ENCODE results near the gene SF3A2. TPM values are rescaled to one million over a fixed set of nuclear protein-coding genes. Genes with fewer than 3 reads are reported as not detected.
A peak's percentile ranks its signal among the peaks of the same experiment; 100 is the strongest.

SF3A2 gene, protein sequence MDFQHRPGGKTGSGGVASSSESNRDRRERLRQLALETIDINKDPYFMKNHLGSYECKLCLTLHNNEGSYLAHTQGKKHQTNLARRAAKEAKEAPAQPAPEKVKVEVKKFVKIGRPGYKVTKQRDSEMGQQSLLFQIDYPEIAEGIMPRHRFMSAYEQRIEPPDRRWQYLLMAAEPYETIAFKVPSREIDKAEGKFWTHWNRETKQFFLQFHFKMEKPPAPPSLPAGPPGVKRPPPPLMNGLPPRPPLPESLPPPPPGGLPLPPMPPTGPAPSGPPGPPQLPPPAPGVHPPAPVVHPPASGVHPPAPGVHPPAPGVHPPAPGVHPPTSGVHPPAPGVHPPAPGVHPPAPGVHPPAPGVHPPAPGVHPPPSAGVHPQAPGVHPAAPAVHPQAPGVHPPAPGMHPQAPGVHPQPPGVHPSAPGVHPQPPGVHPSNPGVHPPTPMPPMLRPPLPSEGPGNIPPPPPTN
- 142 to 156 TPM (median 146 TPM) in 3 replicates for total RNA-seq

DNA sequence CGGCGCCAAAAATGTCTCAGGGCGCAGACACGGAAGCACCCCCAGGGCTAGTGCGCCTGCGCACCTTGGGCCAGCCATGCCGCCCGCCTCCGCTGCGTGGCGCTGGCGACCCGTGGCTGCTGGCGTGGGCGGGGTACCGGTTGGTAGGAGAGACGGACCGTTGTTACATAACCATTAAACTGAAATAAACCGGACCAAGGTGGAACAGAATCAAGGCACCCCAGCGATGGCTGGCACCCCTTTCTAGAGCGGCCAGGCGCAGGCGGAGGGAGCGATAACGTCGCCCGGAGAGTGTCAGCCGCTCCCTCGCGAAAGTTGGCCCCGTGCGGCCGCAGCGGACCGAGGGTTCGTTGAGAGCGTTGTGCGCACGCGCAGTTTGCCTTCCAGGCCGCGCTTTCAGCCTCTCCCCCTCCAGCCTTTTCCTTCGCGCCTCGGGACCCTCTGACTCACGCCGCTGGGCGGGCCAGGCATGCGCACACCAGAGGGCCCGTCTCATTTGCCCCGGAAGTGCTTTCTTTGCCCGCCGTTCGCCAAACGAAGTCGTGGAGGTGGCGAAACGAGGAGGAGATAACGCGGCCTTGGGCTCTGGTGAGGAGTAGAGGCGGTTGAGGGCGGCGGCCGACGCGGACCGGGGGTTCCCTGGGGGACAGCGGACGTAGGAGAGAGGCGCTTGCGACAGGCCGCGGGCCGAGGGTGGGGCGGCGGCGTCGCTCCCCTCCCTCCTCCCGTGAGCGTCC, at the start of gene SF3A2, which contains the start of gene PLEKHJ1:
TSS of gene SF3A2 (plus strand) at position 511 of the 737 bp plus-strand sequence. CDS start 6,595 bp downstream, outside the sequence.
TSS of gene PLEKHJ1 (minus strand) at position 16 of the 737 bp plus-strand sequence. CDS start 81 bp downstream, outside the sequence.
- peak; percentile 97 to 99 for DNase-seq (ENCODE audit: low spot score in 2 of 2, unreplicated experiment in 2 of 2)
- Mint-ChIP-seq H3K27ac (peak within 1 kb of the TSS; percentile 95), H3K4me1 (peaks cover 47% of the 10 kb centered on the region), H3K4me3 (peak within 1 kb of the TSS; percentile 87), H3K9me3 (no peaks in the 10 kb centered on the region), H3K27me3 (ENCODE audit: low read depth) (no peaks in the 10 kb centered on the region), H3K36me3 (peaks cover 7% of the 10 kb centered on the region)
- TF ChIP-seq, protein P1, sequence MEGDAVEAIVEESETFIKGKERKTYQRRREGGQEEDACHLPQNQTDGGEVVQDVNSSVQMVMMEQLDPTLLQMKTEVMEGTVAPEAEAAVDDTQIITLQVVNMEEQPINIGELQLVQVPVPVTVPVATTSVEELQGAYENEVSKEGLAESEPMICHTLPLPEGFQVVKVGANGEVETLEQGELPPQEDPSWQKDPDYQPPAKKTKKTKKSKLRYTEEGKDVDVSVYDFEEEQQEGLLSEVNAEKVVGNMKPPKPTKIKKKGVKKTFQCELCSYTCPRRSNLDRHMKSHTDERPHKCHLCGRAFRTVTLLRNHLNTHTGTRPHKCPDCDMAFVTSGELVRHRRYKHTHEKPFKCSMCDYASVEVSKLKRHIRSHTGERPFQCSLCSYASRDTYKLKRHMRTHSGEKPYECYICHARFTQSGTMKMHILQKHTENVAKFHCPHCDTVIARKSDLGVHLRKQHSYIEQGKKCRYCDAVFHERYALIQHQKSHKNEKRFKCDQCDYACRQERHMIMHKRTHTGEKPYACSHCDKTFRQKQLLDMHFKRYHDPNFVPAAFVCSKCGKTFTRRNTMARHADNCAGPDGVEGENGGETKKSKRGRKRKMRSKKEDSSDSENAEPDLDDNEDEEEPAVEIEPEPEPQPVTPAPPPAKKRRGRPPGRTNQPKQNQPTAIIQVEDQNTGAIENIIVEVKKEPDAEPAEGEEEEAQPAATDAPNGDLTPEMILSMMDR (IDR thresholded peaks at IDR 0.05; ENCODE audit: unreplicated experiment): peak; percentile 97

DNA sequence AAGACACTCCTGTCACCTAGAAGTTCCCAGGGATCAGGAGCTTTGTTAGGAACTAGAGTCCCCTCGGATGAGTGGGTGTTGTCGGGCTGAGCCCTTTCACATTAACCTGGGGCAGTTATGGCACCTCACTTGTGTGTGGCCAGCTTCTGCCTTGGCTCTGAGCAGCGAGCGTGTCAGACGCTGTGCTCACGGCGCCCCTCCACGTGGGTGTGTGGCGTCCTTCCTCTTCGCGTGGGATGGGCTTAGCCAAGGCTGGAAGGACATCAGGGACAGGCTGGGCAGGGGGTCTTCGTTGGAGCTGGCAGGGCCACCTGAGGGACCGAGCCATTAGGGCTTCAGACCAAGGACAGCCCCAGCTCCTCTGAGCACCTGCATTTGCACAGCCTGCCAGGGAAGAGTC, 49.5 kb upstream of the SF3A2 start:
- Mint-ChIP-seq H3K4me3 (no peak overlapping the region), H3K27me3 (ENCODE audit: low read depth) (no peaks in the 10 kb centered on the region), H3K4me1 (peaks cover 24% of the 10 kb centered on the region), H3K27ac (peak overlapping the region; percentile 99), H3K36me3 (peaks cover 14% of the 10 kb centered on the region), H3K9me3 (no peaks in the 10 kb centered on the region)
- TF ChIP-seq, protein P1 (IDR thresholded peaks at IDR 0.05; ENCODE audit: unreplicated experiment): no peak
- no peak for DNase-seq (ENCODE audit: low spot score in 2 of 2, unreplicated experiment in 2 of 2)

- H3K27me3 Mint-ChIP-seq (ENCODE audit: low read depth): no peaks in the 10 kb centered on the region
- no peak for DNase-seq (ENCODE audit: low spot score in 2 of 2, unreplicated experiment in 2 of 2)
- no peak overlapping the region for H3K4me3 Mint-ChIP-seq
- H3K4me1 Mint-ChIP-seq: peaks cover 24% of the 10 kb centered on the region
- no peaks in the 10 kb centered on the region for H3K9me3 Mint-ChIP-seq
- TF ChIP-seq, protein P1 (IDR thresholded peaks at IDR 0.05; ENCODE audit: unreplicated experiment): no peak
- H3K36me3 Mint-ChIP-seq: peaks cover 23% of the 10 kb centered on the region
- peak overlapping the region; percentile 75 for H3K27ac Mint-ChIP-seq
Observed at GRCh38 chr19:2188708-2189385, 47.8 kb upstream of the SF3A2 start.

GRCh38 chr19:2189880-2190279, 46.7 kb upstream of the SF3A2 start:
- Mint-ChIP-seq H3K4me3 (no peak overlapping the region), H3K27me3 (ENCODE audit: low read depth) (no peaks in the 10 kb centered on the region), H3K27ac (no peak overlapping the region), H3K4me1 (peaks cover 24% of the 10 kb centered on the region), H3K36me3 (peaks cover 18% of the 10 kb centered on the region), H3K9me3 (no peaks in the 10 kb centered on the region)
- TF ChIP-seq, protein P1 (IDR thresholded peaks at IDR 0.05; ENCODE audit: unreplicated experiment): no peak
- DNase-seq (ENCODE audit: low spot score in 2 of 2, unreplicated experiment in 2 of 2): no peak

- peaks cover 17% of the 10 kb centered on the region for H3K4me1 Mint-ChIP-seq
- H3K27ac Mint-ChIP-seq: no peak overlapping the region
- peaks cover 15% of the 10 kb centered on the region for H3K36me3 Mint-ChIP-seq
- no peaks in the 10 kb centered on the region for H3K9me3 Mint-ChIP-seq
- no peak for DNase-seq (ENCODE audit: low spot score in 2 of 2, unreplicated experiment in 2 of 2)
- H3K27me3 Mint-ChIP-seq (ENCODE audit: low read depth): no peaks in the 10 kb centered on the region
- no peak overlapping the region for H3K4me3 Mint-ChIP-seq
- TF ChIP-seq, protein P1 (IDR thresholded peaks at IDR 0.05; ENCODE audit: unreplicated experiment): no peak
Observed at GRCh38 chr19:2190848-2191455, 45.7 kb upstream of the SF3A2 start.

All from mesothelial cell of epicardium (in vitro differentiated cells).